Esophagus muscularis mucosa (tissue), 4 donors: ENCODE results near the gene DENND2A. TPM values are rescaled to one million over a fixed set of nuclear protein-coding genes. Genes with fewer than 3 reads are reported as not detected.
A peak's percentile ranks its signal among the peaks of the same experiment; 100 is the strongest.

Experiments used
- DNase-seq: peaks from one replicate; pipeline ENCODE4 v3.0.0-alpha.2; 2017; ENCODE audit errors: extremely low spot score
- H3K27ac ChIP-seq, 4 donors: fragments of 200-600 bp; sonication (generic); replicated peaks in 1 of 4; 1 replicate in 3 of 4; 2 replicates in 1 of 4; pipeline ENCODE4 v1.5.1; 2016 to 2019; ENCODE audit warnings: mild to moderate bottlenecking in 1 of 4
- H3K27me3 ChIP-seq, 4 donors: fragments of 200-600 bp; sonication (generic); one replicate each; pipeline versions ENCODE4 v1.5.1 to v1.6.0; 2016 to 2019
- H3K36me3 ChIP-seq, 4 donors: fragments of 200-600 bp; sonication (generic); one replicate each; pipeline ENCODE4 v1.5.1; 2016 to 2019
- H3K4me1 ChIP-seq, 4 donors: fragments of 200-600 bp; sonication (generic); one replicate each; pipeline ENCODE4 v1.5.1; 2016 to 2019
- H3K4me3 ChIP-seq, 4 donors: fragments of 200-600 bp; sonication (generic); 1 replicate in 2 of 4; 2 replicates in 2 of 4; pipeline ENCODE4 v1.5.1; 2016 to 2019; ENCODE audit warnings: mild to moderate bottlenecking in 4 of 4, moderate library complexity in 1 of 4
- H3K9me3 ChIP-seq, 4 donors: fragments of 200-600 bp; sonication (generic); 1 replicate in 3 of 4; 2 replicates in 1 of 4; pipeline ENCODE4 v1.5.1; 2016 to 2019
- EP300 ChIP-seq: sonication (generic); formaldehyde crosslinking; IDR thresholded peaks from one replicate; pipeline ENCODE4 v1.6.1; 2017; ENCODE audit warnings: antibody characterized with exemption
- POLR2A ChIP-seq: fragments of 450-650 bp; IDR thresholded peaks from one replicate; pipeline ENCODE4 v1.6.1; 2017; ENCODE audit warnings: antibody characterized with exemption, moderate library complexity, mild to moderate bottlenecking, low read depth
- POLR2AphosphoS5 ChIP-seq, 2 donors: sonication (generic); formaldehyde crosslinking; IDR thresholded peaks; one replicate each; pipeline ENCODE4 v1.6.1; 2017; ENCODE audit warnings: antibody characterized with exemption in 2 of 2
- WGBS: methylation state at CpG from one replicate; pipeline ENCODE4 v1.1.5; 2018; 5-methylcytosine and 5-hydroxymethylcytosine counted together
- intact Hi-C: fragments of 100-400 bp; cut with DNase I; formaldehyde crosslinking; loops from one replicate; pipeline ENCODE4 v1.15.1; 2023
- total RNA-seq, 4 donors: library from RNA; depleted of rRNA; stranded (reverse); fragments of >200 nt; gene quantifications; one replicate each; pipeline versions ENCODE4 v1.1.0 to v1.2.1, GENCODE V29; 2016
- TF ChIP-seq, protein P1 (sequence below), 3 experiments: fragments of 200-600 bp in 2 of 3; fragments of 450-650 bp in 1 of 3; sonication (generic) in 2 of 3; IDR thresholded peaks; one replicate each; pipeline ENCODE4 v1.5.1; 2017 to 2019; ENCODE audit warnings: antibody characterized with exemption in 3 of 3, mild to moderate bottlenecking in 2 of 3, moderate library complexity in 1 of 3

The DENND2A gene
- total RNA-seq, 4 donors from 2014 or later: 46.4 to 77.2 (median 59.2) TPM

DNA sequence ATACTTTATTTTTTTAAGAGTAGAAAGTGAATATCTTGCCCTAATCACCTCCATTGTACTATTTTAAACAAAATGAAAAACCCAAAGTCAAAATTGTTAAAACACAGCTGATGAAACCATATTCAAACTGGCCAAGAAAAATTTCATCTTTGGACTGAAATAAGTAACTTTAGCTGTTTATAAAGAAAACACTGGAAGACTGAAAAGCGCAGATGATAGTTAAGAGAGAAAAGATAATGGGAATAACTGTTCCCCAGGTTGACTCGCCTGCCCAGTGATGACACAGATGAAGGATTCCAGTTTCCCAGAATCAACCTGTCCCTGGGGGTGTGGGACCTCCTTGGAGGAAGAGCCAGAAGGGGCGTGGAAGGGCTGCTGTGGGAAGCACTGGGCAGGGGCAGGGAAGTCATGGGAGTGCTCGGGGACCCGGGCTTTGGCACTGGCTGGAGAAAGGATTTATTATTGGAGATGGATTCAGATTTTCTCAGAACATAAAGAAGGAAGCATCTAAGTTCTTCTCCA, 43.1 kb downstream of the DENND2A start:
- H3K4me1 ChIP-seq: peaks cover 20 to 76% (median 66%) of the 10 kb centered on the region in 4 donors
- DNase-seq: no peak
- no peaks in the 10 kb centered on the region for H3K27me3 ChIP-seq
- H3K27ac ChIP-seq: peak overlapping the region; percentile 62 to 71 (median 70)
- TF ChIP-seq, protein P1, sequence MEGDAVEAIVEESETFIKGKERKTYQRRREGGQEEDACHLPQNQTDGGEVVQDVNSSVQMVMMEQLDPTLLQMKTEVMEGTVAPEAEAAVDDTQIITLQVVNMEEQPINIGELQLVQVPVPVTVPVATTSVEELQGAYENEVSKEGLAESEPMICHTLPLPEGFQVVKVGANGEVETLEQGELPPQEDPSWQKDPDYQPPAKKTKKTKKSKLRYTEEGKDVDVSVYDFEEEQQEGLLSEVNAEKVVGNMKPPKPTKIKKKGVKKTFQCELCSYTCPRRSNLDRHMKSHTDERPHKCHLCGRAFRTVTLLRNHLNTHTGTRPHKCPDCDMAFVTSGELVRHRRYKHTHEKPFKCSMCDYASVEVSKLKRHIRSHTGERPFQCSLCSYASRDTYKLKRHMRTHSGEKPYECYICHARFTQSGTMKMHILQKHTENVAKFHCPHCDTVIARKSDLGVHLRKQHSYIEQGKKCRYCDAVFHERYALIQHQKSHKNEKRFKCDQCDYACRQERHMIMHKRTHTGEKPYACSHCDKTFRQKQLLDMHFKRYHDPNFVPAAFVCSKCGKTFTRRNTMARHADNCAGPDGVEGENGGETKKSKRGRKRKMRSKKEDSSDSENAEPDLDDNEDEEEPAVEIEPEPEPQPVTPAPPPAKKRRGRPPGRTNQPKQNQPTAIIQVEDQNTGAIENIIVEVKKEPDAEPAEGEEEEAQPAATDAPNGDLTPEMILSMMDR (IDR thresholded peaks at IDR 0.05): no peak
- TF ChIP-seq POLR2AphosphoS5 (IDR thresholded peaks at IDR 0.05) (no peak), EP300 (no peak), POLR2A (no peak)
- intact Hi-C loops: no loop called here
- H3K9me3 ChIP-seq: no peaks in the 10 kb centered on the region
- H3K4me3 ChIP-seq: no peak overlapping the region
- WGBS: 56% methylated on average over 5 of the region's 5 CpGs
- H3K36me3 ChIP-seq: peaks cover 0 to 15% (median 8%) of the 10 kb centered on the region in 4 donors

DNA sequence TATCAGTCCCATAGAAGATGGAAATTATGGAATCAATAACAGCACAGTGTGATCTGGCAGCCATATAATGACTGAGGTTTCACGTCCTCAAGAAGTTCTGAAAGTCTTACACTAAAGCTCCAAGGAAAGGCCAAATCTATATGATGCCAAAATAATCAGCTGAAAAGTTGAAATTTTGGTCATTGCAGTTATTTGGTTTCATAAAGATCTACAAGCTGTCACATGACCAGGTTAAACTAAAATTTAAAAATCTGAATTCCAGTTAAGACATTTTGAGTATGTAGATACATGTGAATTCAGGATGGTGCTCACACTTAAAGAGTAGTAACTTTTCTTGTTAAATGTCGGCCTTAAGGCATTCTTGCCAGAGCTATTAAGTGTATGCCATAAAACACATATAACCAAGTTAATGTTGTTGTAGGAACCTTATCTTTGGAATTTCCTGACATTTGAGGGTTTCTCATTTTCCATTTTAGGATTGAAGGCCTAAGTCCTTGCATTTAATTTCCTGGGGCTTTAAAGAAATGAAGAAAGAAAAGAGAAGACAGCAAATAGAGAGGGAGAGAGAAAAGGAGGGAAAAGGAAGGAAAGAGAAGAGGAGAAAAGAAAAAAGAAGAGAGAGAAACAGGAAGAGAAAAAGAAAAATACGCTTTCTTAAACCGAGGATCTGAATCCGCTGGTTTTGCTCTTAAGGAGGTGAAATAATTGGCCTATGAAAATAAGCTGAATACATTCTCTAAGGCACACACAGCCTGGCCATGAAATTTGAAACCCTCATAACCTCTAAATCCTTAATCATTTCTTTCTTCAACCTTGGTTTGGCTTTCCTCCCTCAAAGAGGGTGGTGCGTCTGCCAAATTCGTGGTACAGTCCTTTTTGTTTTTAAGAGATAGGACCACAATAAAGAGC, 43.8 kb downstream of the DENND2A start:
- Histone ChIP-seq H3K27me3 (no peaks in the 10 kb centered on the region), H3K36me3 (peaks cover 0 to 9% (median 2%) of the 10 kb centered on the region in 4 donors), H3K4me3 (no peak overlapping the region), H3K9me3 (no peaks in the 10 kb centered on the region), H3K4me1 (peaks cover 13 to 75% (median 65%) of the 10 kb centered on the region in 4 donors), H3K27ac (peak overlapping the region; percentile 62 to 71 (median 70))
- 51% methylated on average over 7 of the region's 7 CpGs for WGBS
- intact Hi-C loops: no loop called here
- TF ChIP-seq POLR2AphosphoS5 (IDR thresholded peaks at IDR 0.05) (no peak), EP300 (no peak), POLR2A (no peak)
- TF ChIP-seq, protein P1 (IDR thresholded peaks at IDR 0.05): no peak
- no peak for DNase-seq

DNA sequence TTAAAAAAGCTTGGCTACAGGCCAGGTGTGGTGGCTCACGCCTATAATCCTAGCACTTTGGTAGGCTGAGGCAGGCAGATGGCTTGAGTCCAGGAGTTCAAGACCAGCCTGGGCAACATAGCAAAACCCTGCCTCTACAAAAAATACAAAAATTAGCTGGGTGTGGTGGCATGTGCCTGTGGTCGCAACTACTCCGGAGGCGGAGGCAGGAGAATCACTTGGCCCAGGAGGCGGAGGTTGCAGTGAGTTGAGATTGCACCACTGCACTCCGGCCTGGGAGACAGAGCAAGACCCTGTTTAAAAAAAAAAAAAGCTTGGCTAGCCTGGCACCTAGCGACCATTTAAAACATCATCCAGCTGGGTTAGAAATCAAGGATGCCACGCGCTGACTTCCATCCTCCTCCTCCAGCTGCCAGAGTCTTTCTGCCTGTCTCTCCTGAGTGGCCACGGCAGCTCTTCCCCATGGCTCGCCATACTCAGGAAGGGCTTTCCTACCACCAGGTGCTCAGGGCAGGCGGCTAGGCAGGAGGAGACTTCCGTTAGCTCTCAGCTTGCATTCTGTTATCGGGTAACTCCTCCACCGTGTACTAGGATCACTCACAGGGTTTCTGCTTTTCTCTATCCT, 45.0 kb downstream of the DENND2A start:
- H3K27me3 ChIP-seq: no peaks in the 10 kb centered on the region
- 84% methylated on average over 15 of the region's 15 CpGs for WGBS
- intact Hi-C loops: no loop called here
- H3K4me3 ChIP-seq: no peak overlapping the region
- no peak for DNase-seq
- H3K9me3 ChIP-seq: no peaks in the 10 kb centered on the region
- TF ChIP-seq EP300 (no peak), POLR2AphosphoS5 (IDR thresholded peaks at IDR 0.05) (no peak), POLR2A (no peak)
- TF ChIP-seq, protein P1 (IDR thresholded peaks at IDR 0.05): no peak
- H3K27ac ChIP-seq: peak overlapping the region; percentile 62 to 71 (median 70)
- H3K36me3 ChIP-seq: no peaks in the 10 kb centered on the region
- H3K4me1 ChIP-seq: peaks cover 11 to 73% (median 65%) of the 10 kb centered on the region in 4 donors

DNA sequence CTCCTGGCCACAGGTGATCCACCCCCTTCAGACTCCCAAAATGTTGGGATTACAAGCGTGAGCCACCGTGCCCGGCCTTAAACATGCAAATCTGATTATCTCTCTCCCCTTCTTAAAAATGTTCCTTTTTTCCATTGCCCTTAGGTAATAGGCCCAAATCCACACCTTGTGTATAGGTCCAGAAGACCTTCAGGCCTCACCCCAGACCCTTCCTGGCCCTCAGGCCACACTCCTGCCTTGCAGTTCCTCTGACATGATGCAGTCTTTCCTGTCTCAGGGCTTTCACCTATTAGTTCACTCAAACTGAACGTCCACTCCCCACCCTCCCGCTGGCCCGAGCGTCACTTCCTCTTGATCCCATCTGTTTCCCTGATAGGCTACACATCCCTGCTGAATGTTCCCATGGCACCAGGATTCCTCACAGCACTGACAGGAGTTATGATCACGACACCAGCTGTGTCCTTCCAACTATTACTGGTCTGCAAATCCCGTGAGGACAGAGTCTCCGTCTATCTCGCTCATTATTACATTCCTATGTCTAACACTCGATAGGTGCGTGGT, 46.4 kb downstream of the DENND2A start:
- Histone ChIP-seq H3K4me1 (peaks cover 11 to 72% (median 64%) of the 10 kb centered on the region in 4 donors), H3K9me3 (no peaks in the 10 kb centered on the region), H3K4me3 (no peak overlapping the region), H3K27me3 (no peaks in the 10 kb centered on the region), H3K27ac (peak overlapping the region in 1 of 4 donors; percentile 26), H3K36me3 (peaks cover 0 to 4% (median 0%) of the 10 kb centered on the region in 4 donors)
- intact Hi-C loops: no loop called here
- no peak for TF ChIP-seq EP300
- TF ChIP-seq, protein P1 (IDR thresholded peaks at IDR 0.05): no peak
- no peak for TF ChIP-seq POLR2A
- no peak for TF ChIP-seq POLR2AphosphoS5 (IDR thresholded peaks at IDR 0.05)
- no peak for DNase-seq
- WGBS: 91% methylated on average over 13 of the region's 13 CpGs
